SK-N-SH treated with all-trans-retinoic acid at 6 μM for 48 hours (cell line): ENCODE results near the gene CACNA2D3.

Experiments
- CSDC2 ChIP-seq: fragments of 250-450 bp; sonication (Bioruptor Pico); IDR thresholded peaks from 2 replicates; pipeline ENCODE4 v1.5.0; 2020; ENCODE audit warnings: mild to moderate bottlenecking, moderate library complexity
- ZNF70 ChIP-seq: fragments of 450-650 bp; formaldehyde crosslinking; IDR thresholded peaks from 2 replicates; pipeline ENCODE4 v1.5.0; 2020; ENCODE audit warnings: mild to moderate bottlenecking, moderate library complexity

- TF ChIP-seq ZNF70 (CRISPR knock-in tag) (no peak), CSDC2 (CRISPR knock-in tag) (no peak)
These were observed 42.5 kb upstream of the CACNA2D3 start for GRCh38 chr3:54079730-54080325.
